Transverse colon (tissue), 4 donors: ENCODE results near the gene ISLR. TPM values are rescaled to one million over a fixed set of nuclear protein-coding genes. Genes with fewer than 3 reads are reported as not detected.

Experiments
- DNase-seq: peaks from one replicate; pipeline ENCODE4 v3.0.0-alpha.2; 2019
- H3K27ac ChIP-seq, 4 donors: fragments of 200-600 bp; sonication (generic); 2 replicates each; pipeline ENCODE4 v1.5.1; 2016 to 2018; ENCODE audit warnings: inconsistent platforms in 4 of 4
- H3K27me3 ChIP-seq: fragments of 200-600 bp; sonication (generic); 2 replicates; pipeline ENCODE4 v1.5.1; 2017; ENCODE audit warnings: inconsistent platforms
- H3K36me3 ChIP-seq, 4 donors: fragments of 200-600 bp; sonication (generic); 2 replicates each; pipeline ENCODE4 v1.5.1; 2017 to 2019; ENCODE audit warnings: inconsistent platforms in 4 of 4
- H3K4me1 ChIP-seq, 4 donors: fragments of 200-600 bp; sonication (generic); 2 replicates each; pipeline ENCODE4 v1.5.1; 2017 to 2020; ENCODE audit warnings: inconsistent platforms in 4 of 4
- H3K4me3 ChIP-seq, 4 donors: fragments of 200-600 bp; sonication (generic); 1 replicate in 1 of 4; 2 replicates in 3 of 4; pipeline versions ENCODE4 v1.5.1 to v1.6.1; 2017 to 2019; ENCODE audit warnings: inconsistent platforms in 4 of 4
- H3K9me3 ChIP-seq, 2 donors: fragments of 200-600 bp; sonication (generic); 2 replicates each; pipeline ENCODE4 v1.5.1; 2017 to 2019; ENCODE audit warnings: inconsistent platforms in 2 of 2
- CTCF ChIP-seq, 5 experiments: fragments of 200-600 bp in 3 of 5; fragments of 450-650 bp in 2 of 5; sonication (generic) in 3 of 5; IDR thresholded peaks; 1 replicate in 2 of 5; 2 replicates in 3 of 5; pipeline ENCODE4 v1.5.1; 2016 to 2017; ENCODE audit warnings: antibody characterized with exemption in 5 of 5, inconsistent platforms in 3 of 5, mild to moderate bottlenecking in 2 of 5, moderate library complexity in 1 of 5
- EP300 ChIP-seq: sonication (generic); formaldehyde crosslinking; IDR thresholded peaks from one replicate; pipeline ENCODE4 v1.6.1; 2017; ENCODE audit warnings: antibody characterized with exemption, low read depth
- POLR2A ChIP-seq: fragments of 450-650 bp; IDR thresholded peaks from one replicate; pipeline ENCODE4 v1.6.1; 2016; ENCODE audit warnings: antibody characterized with exemption, mild to moderate bottlenecking, moderate library complexity
- POLR2AphosphoS5 ChIP-seq, 3 donors: sonication (generic); formaldehyde crosslinking; IDR thresholded peaks; one replicate each; pipeline ENCODE4 v1.6.1; 2016; ENCODE audit warnings: antibody characterized with exemption in 3 of 3
- whole genome bisulfite sequencing, 2 donors: methylation state at CpG; one replicate each; pipeline ENCODE4 v1.1.5; 2018; ENCODE audit warnings: low coverage in 1 of 2; 5-methylcytosine and 5-hydroxymethylcytosine counted together
- in situ Hi-C, 4 donors: fragments of 200-750 bp; cut with MboI; loops; one replicate each; pipeline versions ENCODE4 v1.15.0 to v1.15.1; 2017; ENCODE audit warnings: low sequenced_read_pairs in 3 of 4, low pct_ligation_motif_present in 1 of 4, low pct_unique_long_range_greater_than_20kb in 1 of 4
- intact Hi-C: fragments of 100-400 bp; cut with DNase I; formaldehyde crosslinking; loops from one replicate; pipeline ENCODE4 v1.15.1; 2023; ENCODE audit warnings: low total_unique reads
- total RNA-seq, 4 donors: library from RNA; depleted of rRNA; stranded (reverse); fragments of >200 nt; gene quantifications; one replicate each; pipeline ENCODE4 v1.1.0, GENCODE V29; 2016

The ISLR gene
- total RNA-seq, 4 donors from 2014 or later = 18.8 to 191 (median 25.5) TPM

GRCh38 chr15:74130849-74131627 is 42.5 kb upstream of the ISLR start:
- in situ Hi-C loops = loop anchor here in 1 of 4 donors (25.0 kb wide), 1 partner anchor 181 kb away; no protein-coding TSS in a partner anchor
- peaks cover 92% of the 10 kb centered on the region for H3K27me3 ChIP-seq
- H3K36me3 ChIP-seq = no peaks in the 10 kb centered on the region
- no peak for TF ChIP-seq POLR2AphosphoS5 (IDR thresholded peaks at IDR 0.05)
- no peak for TF ChIP-seq EP300
- no peak for DNase-seq
- H3K9me3 ChIP-seq = no peaks in the 10 kb centered on the region
- H3K4me1 ChIP-seq = peaks cover 3 to 38% (median 13%) of the 10 kb centered on the region in 4 donors
- H3K27ac ChIP-seq = no peak overlapping the region
- no peak overlapping the region for H3K4me3 ChIP-seq
- intact Hi-C loops = no loop called here
- WGBS, 2 donors = 7 to 19% methylated on average over 9 to 28 of the region's 28 CpGs

GRCh38 chr15:74131628-74132413 is 41.7 kb upstream of the ISLR start:
- in situ Hi-C loops (loop anchor here in 1 of 4 donors (25.0 kb wide), 1 partner anchor 180 kb away; no protein-coding TSS in a partner anchor), intact Hi-C loops (no loop called here)
- Histone ChIP-seq H3K4me1 (peaks cover 6 to 46% (median 20%) of the 10 kb centered on the region in 4 donors), H3K4me3 (no peak overlapping the region), H3K36me3 (no peaks in the 10 kb centered on the region), H3K27me3 (peaks cover 99% of the 10 kb centered on the region), H3K27ac (no peak overlapping the region), H3K9me3 (no peaks in the 10 kb centered on the region)
- no peak for TF ChIP-seq CTCF (IDR thresholded peaks at IDR 0.05)
- TF ChIP-seq POLR2A = no peak
- TF ChIP-seq EP300 = no peak
- no peak for TF ChIP-seq POLR2AphosphoS5 (IDR thresholded peaks at IDR 0.05)
- WGBS, 2 donors = 4 to 27% methylated on average over 5 to 20 of the region's 20 CpGs
- DNase-seq = no peak

GRCh38 chr15:74132681-74133651 is 40.5 kb upstream of the ISLR start:
- H3K4me3 ChIP-seq = no peak overlapping the region
- TF ChIP-seq POLR2AphosphoS5 (IDR thresholded peaks at IDR 0.05) (no peak), POLR2A (no peak), CTCF (IDR thresholded peaks at IDR 0.05) (no peak), EP300 (no peak)
- intact Hi-C loops (no loop called here), in situ Hi-C loops (loop anchor here in 1 of 4 donors (25.0 kb wide), 1 partner anchor 179 kb away; no protein-coding TSS in a partner anchor)
- H3K4me1 ChIP-seq = peaks cover 7 to 45% (median 22%) of the 10 kb centered on the region in 4 donors
- WGBS, 2 donors = 44% methylated on average over 89 of the region's 90 CpGs; no CpG with 5 or more reads in 1 of the 2 donors
- H3K27me3 ChIP-seq = peaks cover 100% of the 10 kb centered on the region
- no peaks in the 10 kb centered on the region for H3K36me3 ChIP-seq
- no peaks in the 10 kb centered on the region for H3K9me3 ChIP-seq
- no peak for DNase-seq
- H3K27ac ChIP-seq = no peak overlapping the region

GRCh38 chr15:74133694-74134386 is 39.7 kb upstream of the ISLR start:
- no peaks in the 10 kb centered on the region for H3K9me3 ChIP-seq
- 28% methylated on average over 47 of the region's 71 CpGs; no CpG with 5 or more reads in 1 of the 2 donors for WGBS, 2 donors
- intact Hi-C loops (no loop called here), in situ Hi-C loops (loop anchor here in 1 of 4 donors (25.0 kb wide), 1 partner anchor 178 kb away; no protein-coding TSS in a partner anchor)
- no peak overlapping the region for H3K27ac ChIP-seq
- no peak for DNase-seq
- no peak overlapping the region for H3K4me3 ChIP-seq
- no peaks in the 10 kb centered on the region for H3K36me3 ChIP-seq
- H3K4me1 ChIP-seq = peaks cover 5 to 38% (median 18%) of the 10 kb centered on the region in 4 donors
- TF ChIP-seq POLR2A (no peak), POLR2AphosphoS5 (IDR thresholded peaks at IDR 0.05) (no peak), CTCF (IDR thresholded peaks at IDR 0.05) (no peak)
- H3K27me3 ChIP-seq = peaks cover 99% of the 10 kb centered on the region
